GM23338 (cell line): ENCODE results near the gene CACNA2D3. TPM values are rescaled to one million over a fixed set of nuclear protein-coding genes. Genes with fewer than 3 reads are reported as not detected.

Experiments
- ATAC-seq: fragments of 200-7000 bp; cut with Tn5 transposase; 3 replicates; pipeline ENCODE4 v1.9.1; 2020
- DNase-seq: peaks from one replicate; pipeline ENCODE4 v3.0.0-alpha.2; 2015; ENCODE audit warnings: low spot score
- H2AFZ ChIP-seq: fragments of 200-600 bp; sonication (generic); 2 replicates; pipeline ENCODE4 v1.8.0; 2016; ENCODE audit warnings: antibody characterized with exemption, mild to moderate bottlenecking, moderate library complexity
- H3F3A ChIP-seq: fragments of 200-600 bp; sonication (generic); replicated peaks from 2 replicates; pipeline ENCODE4 v1.8.0; 2017; ENCODE audit warnings: antibody characterized with exemption, mixed run types, low read depth
- H3K27ac ChIP-seq: fragments of 200-600 bp; sonication (generic); 2 replicates; pipeline ENCODE4 v1.6.1; 2016; ENCODE audit warnings: low read depth
- H3K27me3 ChIP-seq: fragments of 200-600 bp; sonication (generic); 2 replicates; pipeline ENCODE4 v1.8.0; 2016; ENCODE audit warnings: mild to moderate bottlenecking, mixed run types, moderate library complexity; ENCODE audit not compliant: insufficient read depth
- H3K36me3 ChIP-seq: fragments of 200-600 bp; sonication (generic); 2 replicates; pipeline ENCODE4 v1.8.0; 2016; ENCODE audit warnings: mild to moderate bottlenecking; ENCODE audit not compliant: insufficient read depth
- H3K4me1 ChIP-seq: fragments of 200-600 bp; sonication (generic); 2 replicates; pipeline ENCODE4 v1.8.0; 2016; ENCODE audit warnings: mild to moderate bottlenecking, moderate library complexity; ENCODE audit not compliant: insufficient read depth
- H3K4me2 ChIP-seq: fragments of 200-600 bp; sonication (generic); 2 replicates; pipeline ENCODE4 v1.7.1; 2017; ENCODE audit warnings: mixed run types
- H3K4me3 ChIP-seq: fragments of 200-600 bp; sonication (generic); 2 replicates; pipeline ENCODE4 v1.6.1; 2016; ENCODE audit warnings: mixed run types
- H3K79me2 ChIP-seq: fragments of 200-600 bp; sonication (generic); replicated peaks from 2 replicates; pipeline ENCODE4 v1.8.0; 2017; ENCODE audit warnings: mild to moderate bottlenecking; ENCODE audit not compliant: insufficient read depth
- H3K9me2 ChIP-seq: fragments of 200-600 bp; sonication (generic); 2 replicates; pipeline ENCODE4 v1.8.0; 2017; ENCODE audit not compliant: insufficient read depth
- H4K20me1 ChIP-seq: fragments of 200-600 bp; sonication (generic); replicated peaks from 2 replicates; pipeline ENCODE4 v1.8.0; 2017; ENCODE audit warnings: mild to moderate bottlenecking; ENCODE audit not compliant: insufficient read depth
- H3K27ac Mint-ChIP-seq: 2 replicates; pipeline ENCODE4 v1.8.0; 2020; ENCODE audit warnings: inconsistent platforms, mild to moderate bottlenecking, moderate library complexity, mixed read lengths
- H3K27me3 Mint-ChIP-seq: 3 replicates; pipeline ENCODE4 v1.8.0; 2022; ENCODE audit warnings: low read depth, mild to moderate bottlenecking, moderate library complexity, mixed read lengths, inconsistent platforms; ENCODE audit not compliant: insufficient read depth, poor library complexity
- H3K36me3 Mint-ChIP-seq: 3 replicates; pipeline ENCODE4 v1.8.0; 2021; ENCODE audit warnings: low read depth, mild to moderate bottlenecking, inconsistent platforms, moderate library complexity, mixed read lengths
- H3K4me1 Mint-ChIP-seq: 3 replicates; pipeline ENCODE4 v1.8.0; 2020; ENCODE audit warnings: mild to moderate bottlenecking, inconsistent platforms, mixed read lengths
- H3K4me3 Mint-ChIP-seq: 3 replicates; pipeline ENCODE4 v1.8.0; 2021; ENCODE audit warnings: moderate library complexity, mild to moderate bottlenecking, inconsistent platforms, mixed read lengths
- H3K9me3 Mint-ChIP-seq: 3 replicates; pipeline ENCODE4 v1.8.0; 2020; ENCODE audit warnings: moderate library complexity, mild to moderate bottlenecking, inconsistent platforms, mixed read lengths
- CREB1 ChIP-seq: fragments of 250-450 bp; sonication (Bioruptor Pico); IDR thresholded peaks from 2 replicates; pipeline ENCODE4 v1.5.0; 2020; ENCODE audit warnings: low read depth, mild to moderate bottlenecking, moderate library complexity
- EZH2 ChIP-seq: fragments of 200-600 bp; sonication (generic); IDR thresholded peaks from one replicate; pipeline ENCODE4 v1.8.0; 2017; ENCODE audit warnings: antibody characterized with exemption, mild to moderate bottlenecking, low read depth; ENCODE audit not compliant: unreplicated experiment
- EZH2phosphoT487 ChIP-seq: fragments of 200-600 bp; sonication (generic); IDR thresholded peaks from one replicate; pipeline ENCODE4 v1.8.1; 2018; ENCODE audit warnings: antibody characterized with exemption; ENCODE audit not compliant: unreplicated experiment
- JUNB ChIP-seq: IDR thresholded peaks from one replicate; pipeline ENCODE4 v1.6.1; 2016; ENCODE audit warnings: antibody characterized with exemption; ENCODE audit not compliant: unreplicated experiment
- NANOG ChIP-seq: IDR thresholded peaks from 2 replicates; pipeline ENCODE4 v1.6.1; 2016; ENCODE audit warnings: antibody characterized with exemption, borderline replicate concordance
- POLR2AphosphoS5 ChIP-seq: IDR thresholded peaks from 2 replicates; pipeline ENCODE4 v1.6.1; 2016; ENCODE audit warnings: antibody characterized with exemption, low read depth
- STAT1 ChIP-seq: IDR thresholded peaks from one replicate; pipeline ENCODE4 v1.6.1; 2016; ENCODE audit warnings: antibody characterized with exemption; ENCODE audit not compliant: unreplicated experiment
- ZNF114 ChIP-seq: fragments of 250-450 bp; sonication (Bioruptor Pico); IDR thresholded peaks from 2 replicates; pipeline ENCODE4 v1.5.0; 2020; ENCODE audit warnings: mild to moderate bottlenecking, moderate library complexity
- ZNF331 ChIP-seq: fragments of 250-450 bp; sonication (Bioruptor Pico); IDR thresholded peaks from 2 replicates; pipeline ENCODE4 v1.5.0; 2020; ENCODE audit warnings: low read depth, mild to moderate bottlenecking, moderate library complexity
- polyA plus RNA-seq: library from polyadenylated mRNA; unstranded; fragments of >200 nt; fragmentation: Nextera tagmentation; extraction: Ambion mirVana; gene quantifications from 2 replicates; pipeline ENCODE4 v1.2.1, GENCODE V29; 2016
- total RNA-seq: library from RNA; depleted of rRNA; stranded (reverse); fragments of >200 nt; shearing (Covaris generic); gene quantifications from 2 replicates; pipeline ENCODE4 v1.2.3, GENCODE V29; 2014
- TF ChIP-seq, protein P1 (sequence below), 2 experiments: fragments of 200-600 bp in 1 of 2; sonication (generic) in 1 of 2; conservative IDR thresholded peaks; 2 replicates each; pipeline versions ENCODE4 v1.5.1 to v1.6.1; 2016 to 2017; ENCODE audit warnings: antibody characterized with exemption in 2 of 2, low read depth in 2 of 2, mild to moderate bottlenecking in 2 of 2, moderate library complexity in 1 of 2
- TF ChIP-seq, protein P2 (sequence below): fragments of 250-450 bp; sonication (Bioruptor Pico); IDR thresholded peaks from 2 replicates; pipeline ENCODE4 v1.5.0; 2020; ENCODE audit warnings: mild to moderate bottlenecking, moderate library complexity
- TF ChIP-seq, protein P3 (sequence below): IDR thresholded peaks from one replicate; pipeline ENCODE4 v1.6.1; 2018; ENCODE audit warnings: antibody characterized with exemption; ENCODE audit not compliant: unreplicated experiment
- TF ChIP-seq, protein P4 (sequence below): IDR thresholded peaks from 2 replicates; pipeline ENCODE4 v1.6.1; 2016; ENCODE audit warnings: antibody characterized with exemption

Gene CACNA2D3
- total and polyA plus RNA-seq, 2 experiments from 2014 or later, result 2.2 to 2.3 TPM

DNA sequence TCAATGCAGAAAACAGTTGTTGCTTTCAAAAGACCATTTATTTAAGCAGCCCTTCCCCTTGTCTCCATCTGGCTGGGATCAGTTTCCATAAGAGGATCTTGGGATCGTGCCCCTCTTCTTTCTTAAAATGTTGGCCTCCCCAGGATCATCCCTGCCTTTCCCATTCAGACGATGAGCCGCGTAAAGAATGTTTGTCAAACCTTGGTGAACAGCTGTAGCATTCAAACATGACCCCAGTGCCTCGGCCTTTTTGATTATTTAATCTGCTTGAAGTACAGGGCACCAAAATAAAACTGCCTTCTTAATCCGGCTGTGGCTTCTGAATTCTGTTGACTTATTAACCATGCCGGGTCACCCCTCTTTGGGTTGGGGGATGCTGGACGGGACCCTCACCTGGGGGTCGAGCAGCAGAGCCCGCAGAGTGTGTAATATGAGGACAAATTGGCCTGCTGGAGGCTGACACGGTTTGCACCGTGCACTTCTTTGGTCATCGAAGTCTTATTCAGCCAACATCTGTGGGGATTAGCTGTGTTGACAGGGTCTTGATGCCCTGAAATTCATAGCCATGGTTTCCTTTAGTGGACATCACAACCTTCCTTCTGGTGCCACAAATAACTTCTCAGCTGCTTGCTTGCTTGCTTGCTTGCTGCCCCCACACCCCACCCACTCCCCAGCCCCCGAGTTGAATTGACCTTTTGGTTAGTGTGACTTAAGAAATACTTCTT is 805.9 kb downstream of the CACNA2D3 start, which contains the start of gene LRTM1:
Gene LRTM1, minus strand, starts transcription at position 14 of the 725 bp plus-strand sequence. CDS start 148 bp downstream, outside the sequence.
- Histone ChIP-seq H3K4me1 (no peaks in the 10 kb centered on the region), H3K36me3 (no peaks in the 10 kb centered on the region), H3K4me3 (no peak within 1 kb of the TSS), H4K20me1 (no peaks in the 10 kb centered on the region), H3K79me2 (no peaks in the 10 kb centered on the region), H3K27ac (no peak within 1 kb of the TSS), H3K4me2 (no peak within 1 kb of the TSS), H2AFZ (no peak within 1 kb of the TSS), H3K9me2 (no peaks in the 10 kb centered on the region), H3K27me3 (no peaks in the 10 kb centered on the region), H3F3A (no peaks in the 10 kb centered on the region)
- TF ChIP-seq, protein P1, sequence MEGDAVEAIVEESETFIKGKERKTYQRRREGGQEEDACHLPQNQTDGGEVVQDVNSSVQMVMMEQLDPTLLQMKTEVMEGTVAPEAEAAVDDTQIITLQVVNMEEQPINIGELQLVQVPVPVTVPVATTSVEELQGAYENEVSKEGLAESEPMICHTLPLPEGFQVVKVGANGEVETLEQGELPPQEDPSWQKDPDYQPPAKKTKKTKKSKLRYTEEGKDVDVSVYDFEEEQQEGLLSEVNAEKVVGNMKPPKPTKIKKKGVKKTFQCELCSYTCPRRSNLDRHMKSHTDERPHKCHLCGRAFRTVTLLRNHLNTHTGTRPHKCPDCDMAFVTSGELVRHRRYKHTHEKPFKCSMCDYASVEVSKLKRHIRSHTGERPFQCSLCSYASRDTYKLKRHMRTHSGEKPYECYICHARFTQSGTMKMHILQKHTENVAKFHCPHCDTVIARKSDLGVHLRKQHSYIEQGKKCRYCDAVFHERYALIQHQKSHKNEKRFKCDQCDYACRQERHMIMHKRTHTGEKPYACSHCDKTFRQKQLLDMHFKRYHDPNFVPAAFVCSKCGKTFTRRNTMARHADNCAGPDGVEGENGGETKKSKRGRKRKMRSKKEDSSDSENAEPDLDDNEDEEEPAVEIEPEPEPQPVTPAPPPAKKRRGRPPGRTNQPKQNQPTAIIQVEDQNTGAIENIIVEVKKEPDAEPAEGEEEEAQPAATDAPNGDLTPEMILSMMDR (conservative IDR thresholded peaks at IDR 0.05; ENCODE audit: low read depth in 2 of 2), result no peak
- no peak for TF ChIP-seq ZNF114
- no peak for TF ChIP-seq ZNF331 (CRISPR knock-in tag)
- TF ChIP-seq, protein P2, sequence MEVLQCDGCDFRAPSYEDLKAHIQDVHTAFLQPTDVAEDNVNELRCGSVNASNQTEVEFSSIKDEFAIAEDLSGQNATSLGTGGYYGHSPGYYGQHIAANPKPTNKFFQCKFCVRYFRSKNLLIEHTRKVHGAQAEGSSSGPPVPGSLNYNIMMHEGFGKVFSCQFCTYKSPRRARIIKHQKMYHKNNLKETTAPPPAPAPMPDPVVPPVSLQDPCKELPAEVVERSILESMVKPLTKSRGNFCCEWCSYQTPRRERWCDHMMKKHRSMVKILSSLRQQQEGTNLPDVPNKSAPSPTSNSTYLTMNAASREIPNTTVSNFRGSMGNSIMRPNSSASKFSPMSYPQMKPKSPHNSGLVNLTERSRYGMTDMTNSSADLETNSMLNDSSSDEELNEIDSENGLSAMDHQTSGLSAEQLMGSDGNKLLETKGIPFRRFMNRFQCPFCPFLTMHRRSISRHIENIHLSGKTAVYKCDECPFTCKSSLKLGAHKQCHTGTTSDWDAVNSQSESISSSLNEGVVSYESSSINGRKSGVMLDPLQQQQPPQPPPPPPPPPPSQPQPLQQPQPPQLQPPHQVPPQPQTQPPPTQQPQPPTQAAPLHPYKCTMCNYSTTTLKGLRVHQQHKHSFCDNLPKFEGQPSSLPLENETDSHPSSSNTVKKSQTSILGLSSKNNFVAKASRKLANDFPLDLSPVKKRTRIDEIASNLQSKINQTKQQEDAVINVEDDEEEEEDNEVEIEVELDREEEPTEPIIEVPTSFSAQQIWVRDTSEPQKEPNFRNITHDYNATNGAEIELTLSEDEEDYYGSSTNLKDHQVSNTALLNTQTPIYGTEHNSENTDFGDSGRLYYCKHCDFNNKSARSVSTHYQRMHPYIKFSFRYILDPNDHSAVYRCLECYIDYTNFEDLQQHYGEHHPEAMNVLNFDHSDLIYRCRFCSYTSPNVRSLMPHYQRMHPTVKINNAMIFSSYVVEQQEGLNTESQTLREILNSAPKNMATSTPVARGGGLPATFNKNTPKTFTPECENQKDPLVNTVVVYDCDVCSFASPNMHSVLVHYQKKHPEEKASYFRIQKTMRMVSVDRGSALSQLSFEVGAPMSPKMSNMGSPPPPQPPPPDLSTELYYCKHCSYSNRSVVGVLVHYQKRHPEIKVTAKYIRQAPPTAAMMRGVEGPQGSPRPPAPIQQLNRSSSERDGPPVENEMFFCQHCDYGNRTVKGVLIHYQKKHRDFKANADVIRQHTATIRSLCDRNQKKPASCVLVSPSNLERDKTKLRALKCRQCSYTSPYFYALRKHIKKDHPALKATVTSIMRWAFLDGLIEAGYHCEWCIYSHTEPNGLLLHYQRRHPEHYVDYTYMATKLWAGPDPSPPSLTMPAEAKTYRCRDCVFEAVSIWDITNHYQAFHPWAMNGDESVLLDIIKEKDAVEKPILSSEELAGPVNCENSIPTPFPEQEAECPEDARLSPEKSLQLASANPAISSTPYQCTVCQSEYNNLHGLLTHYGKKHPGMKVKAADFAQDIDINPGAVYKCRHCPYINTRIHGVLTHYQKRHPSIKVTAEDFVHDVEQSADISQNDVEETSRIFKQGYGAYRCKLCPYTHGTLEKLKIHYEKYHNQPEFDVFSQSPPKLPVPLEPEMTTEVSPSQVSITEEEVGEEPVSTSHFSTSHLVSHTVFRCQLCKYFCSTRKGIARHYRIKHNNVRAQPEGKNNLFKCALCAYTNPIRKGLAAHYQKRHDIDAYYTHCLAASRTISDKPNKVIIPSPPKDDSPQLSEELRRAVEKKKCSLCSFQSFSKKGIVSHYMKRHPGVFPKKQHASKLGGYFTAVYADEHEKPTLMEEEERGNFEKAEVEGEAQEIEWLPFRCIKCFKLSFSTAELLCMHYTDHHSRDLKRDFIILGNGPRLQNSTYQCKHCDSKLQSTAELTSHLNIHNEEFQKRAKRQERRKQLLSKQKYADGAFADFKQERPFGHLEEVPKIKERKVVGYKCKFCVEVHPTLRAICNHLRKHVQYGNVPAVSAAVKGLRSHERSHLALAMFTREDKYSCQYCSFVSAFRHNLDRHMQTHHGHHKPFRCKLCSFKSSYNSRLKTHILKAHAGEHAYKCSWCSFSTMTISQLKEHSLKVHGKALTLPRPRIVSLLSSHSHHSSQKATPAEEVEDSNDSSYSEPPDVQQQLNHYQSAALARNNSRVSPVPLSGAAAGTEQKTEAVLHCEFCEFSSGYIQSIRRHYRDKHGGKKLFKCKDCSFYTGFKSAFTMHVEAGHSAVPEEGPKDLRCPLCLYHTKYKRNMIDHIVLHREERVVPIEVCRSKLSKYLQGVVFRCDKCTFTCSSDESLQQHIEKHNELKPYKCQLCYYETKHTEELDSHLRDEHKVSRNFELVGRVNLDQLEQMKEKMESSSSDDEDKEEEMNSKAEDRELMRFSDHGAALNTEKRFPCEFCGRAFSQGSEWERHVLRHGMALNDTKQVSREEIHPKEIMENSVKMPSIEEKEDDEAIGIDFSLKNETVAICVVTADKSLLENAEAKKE (CRISPR knock-in tag), result no peak
- no peak for TF ChIP-seq STAT1
- TF ChIP-seq POLR2AphosphoS5, result no peak
- TF ChIP-seq, protein P3, sequence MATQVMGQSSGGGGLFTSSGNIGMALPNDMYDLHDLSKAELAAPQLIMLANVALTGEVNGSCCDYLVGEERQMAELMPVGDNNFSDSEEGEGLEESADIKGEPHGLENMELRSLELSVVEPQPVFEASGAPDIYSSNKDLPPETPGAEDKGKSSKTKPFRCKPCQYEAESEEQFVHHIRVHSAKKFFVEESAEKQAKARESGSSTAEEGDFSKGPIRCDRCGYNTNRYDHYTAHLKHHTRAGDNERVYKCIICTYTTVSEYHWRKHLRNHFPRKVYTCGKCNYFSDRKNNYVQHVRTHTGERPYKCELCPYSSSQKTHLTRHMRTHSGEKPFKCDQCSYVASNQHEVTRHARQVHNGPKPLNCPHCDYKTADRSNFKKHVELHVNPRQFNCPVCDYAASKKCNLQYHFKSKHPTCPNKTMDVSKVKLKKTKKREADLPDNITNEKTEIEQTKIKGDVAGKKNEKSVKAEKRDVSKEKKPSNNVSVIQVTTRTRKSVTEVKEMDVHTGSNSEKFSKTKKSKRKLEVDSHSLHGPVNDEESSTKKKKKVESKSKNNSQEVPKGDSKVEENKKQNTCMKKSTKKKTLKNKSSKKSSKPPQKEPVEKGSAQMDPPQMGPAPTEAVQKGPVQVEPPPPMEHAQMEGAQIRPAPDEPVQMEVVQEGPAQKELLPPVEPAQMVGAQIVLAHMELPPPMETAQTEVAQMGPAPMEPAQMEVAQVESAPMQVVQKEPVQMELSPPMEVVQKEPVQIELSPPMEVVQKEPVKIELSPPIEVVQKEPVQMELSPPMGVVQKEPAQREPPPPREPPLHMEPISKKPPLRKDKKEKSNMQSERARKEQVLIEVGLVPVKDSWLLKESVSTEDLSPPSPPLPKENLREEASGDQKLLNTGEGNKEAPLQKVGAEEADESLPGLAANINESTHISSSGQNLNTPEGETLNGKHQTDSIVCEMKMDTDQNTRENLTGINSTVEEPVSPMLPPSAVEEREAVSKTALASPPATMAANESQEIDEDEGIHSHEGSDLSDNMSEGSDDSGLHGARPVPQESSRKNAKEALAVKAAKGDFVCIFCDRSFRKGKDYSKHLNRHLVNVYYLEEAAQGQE, result no peak
- no peak for TF ChIP-seq EZH2
- no peak for TF ChIP-seq EZH2phosphoT487
- TF ChIP-seq CREB1, result no peak
- TF ChIP-seq JUNB, result no peak
- TF ChIP-seq, protein P4, sequence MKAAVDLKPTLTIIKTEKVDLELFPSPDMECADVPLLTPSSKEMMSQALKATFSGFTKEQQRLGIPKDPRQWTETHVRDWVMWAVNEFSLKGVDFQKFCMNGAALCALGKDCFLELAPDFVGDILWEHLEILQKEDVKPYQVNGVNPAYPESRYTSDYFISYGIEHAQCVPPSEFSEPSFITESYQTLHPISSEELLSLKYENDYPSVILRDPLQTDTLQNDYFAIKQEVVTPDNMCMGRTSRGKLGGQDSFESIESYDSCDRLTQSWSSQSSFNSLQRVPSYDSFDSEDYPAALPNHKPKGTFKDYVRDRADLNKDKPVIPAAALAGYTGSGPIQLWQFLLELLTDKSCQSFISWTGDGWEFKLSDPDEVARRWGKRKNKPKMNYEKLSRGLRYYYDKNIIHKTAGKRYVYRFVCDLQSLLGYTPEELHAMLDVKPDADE, result no peak
- TF ChIP-seq NANOG, result no peak
- Mint-ChIP-seq H3K4me1 (peaks cover 8% of the 10 kb centered on the region), H3K27me3 (peaks cover 3% of the 10 kb centered on the region), H3K9me3 (no peaks in the 10 kb centered on the region), H3K4me3 (no peak within 1 kb of the TSS), H3K27ac (no peak within 1 kb of the TSS), H3K36me3 (no peaks in the 10 kb centered on the region)
- ATAC-seq (no peak), DNase-seq (no peak)
